Loucy (cell line): ENCODE results near the gene ZNF500.

Experiments used
- H2AFZ ChIP-seq: fragments of 200-600 bp; sonication (generic); 2 replicates; pipeline ENCODE4 v1.6.0; 2016; ENCODE audit warnings: antibody characterized with exemption, mild to moderate bottlenecking, low read length, moderate library complexity
- H3F3A ChIP-seq: fragments of 200-600 bp; 2 replicates; pipeline ENCODE4 v1.6.0; 2016; ENCODE audit warnings: antibody characterized with exemption, low read depth, mild to moderate bottlenecking
- H3K27me3 ChIP-seq: fragments of 200-600 bp; sonication (generic); 2 replicates; pipeline ENCODE4 v1.6.1; 2014; ENCODE audit warnings: low read length, mild to moderate bottlenecking; ENCODE audit not compliant: insufficient read depth, poor library complexity, severe bottlenecking
- H3K36me3 ChIP-seq: fragments of 200-600 bp; sonication (generic); 2 replicates; pipeline ENCODE4 v1.6.1; 2016; ENCODE audit warnings: low read length; ENCODE audit not compliant: insufficient read depth
- H3K4me1 ChIP-seq: fragments of 200-600 bp; sonication (generic); 2 replicates; pipeline ENCODE4 v1.5.1; 2014; ENCODE audit warnings: low read length, mild to moderate bottlenecking; ENCODE audit not compliant: insufficient read depth, poor library complexity, severe bottlenecking
- H3K4me2 ChIP-seq: fragments of 200-600 bp; sonication (generic); 2 replicates; pipeline ENCODE4 v1.6.0; 2014; ENCODE audit warnings: antibody characterized with exemption, low read length, low read depth, mild to moderate bottlenecking; ENCODE audit not compliant: poor library complexity, severe bottlenecking
- H3K4me3 ChIP-seq: fragments of 200-600 bp; sonication (generic); 2 replicates; pipeline ENCODE4 v1.5.1; 2014; ENCODE audit warnings: low read length, mild to moderate bottlenecking, mixed read lengths; ENCODE audit not compliant: poor library complexity, severe bottlenecking
- H3K79me2 ChIP-seq: fragments of 200-600 bp; sonication (generic); 2 replicates; pipeline ENCODE4 v1.6.1; 2014; ENCODE audit warnings: low read length; ENCODE audit not compliant: insufficient read depth
- H3K9ac ChIP-seq: fragments of 200-600 bp; sonication (generic); 2 replicates; pipeline ENCODE4 v1.6.0; 2014; ENCODE audit warnings: mild to moderate bottlenecking, low read depth, low read length, moderate library complexity; ENCODE audit not compliant: poor library complexity, severe bottlenecking
- H3K9me2 ChIP-seq: fragments of 200-600 bp; sonication (generic); replicated peaks from 2 replicates; pipeline ENCODE4 v1.6.1; 2016; ENCODE audit warnings: low read depth, low read length, mixed read lengths
- H3K9me3 ChIP-seq: fragments of 200-600 bp; sonication (generic); 2 replicates; pipeline ENCODE4 v1.6.1; 2014; ENCODE audit warnings: mild to moderate bottlenecking, antibody characterized with exemption, low read length, low read depth; ENCODE audit not compliant: insufficient read depth
- H4K20me1 ChIP-seq: fragments of 200-600 bp; sonication (generic); 2 replicates; pipeline ENCODE4 v1.6.0; 2014; ENCODE audit warnings: antibody characterized with exemption, low read length, mild to moderate bottlenecking; ENCODE audit not compliant: insufficient read depth, poor library complexity, severe bottlenecking
- EZH2phosphoT487 ChIP-seq: fragments of 200-600 bp; IDR thresholded peaks from 2 replicates; pipeline ENCODE4 v1.6.1; 2018; ENCODE audit warnings: antibody characterized with exemption, mild to moderate bottlenecking, moderate library complexity, borderline replicate concordance
- TF ChIP-seq, protein P1 (sequence below): fragments of 200-600 bp; sonication (generic); conservative IDR thresholded peaks from 2 replicates; pipeline ENCODE4 v1.5.1; 2014; ENCODE audit warnings: mild to moderate bottlenecking, antibody characterized with exemption, low read length

The ZNF500 gene

DNA sequence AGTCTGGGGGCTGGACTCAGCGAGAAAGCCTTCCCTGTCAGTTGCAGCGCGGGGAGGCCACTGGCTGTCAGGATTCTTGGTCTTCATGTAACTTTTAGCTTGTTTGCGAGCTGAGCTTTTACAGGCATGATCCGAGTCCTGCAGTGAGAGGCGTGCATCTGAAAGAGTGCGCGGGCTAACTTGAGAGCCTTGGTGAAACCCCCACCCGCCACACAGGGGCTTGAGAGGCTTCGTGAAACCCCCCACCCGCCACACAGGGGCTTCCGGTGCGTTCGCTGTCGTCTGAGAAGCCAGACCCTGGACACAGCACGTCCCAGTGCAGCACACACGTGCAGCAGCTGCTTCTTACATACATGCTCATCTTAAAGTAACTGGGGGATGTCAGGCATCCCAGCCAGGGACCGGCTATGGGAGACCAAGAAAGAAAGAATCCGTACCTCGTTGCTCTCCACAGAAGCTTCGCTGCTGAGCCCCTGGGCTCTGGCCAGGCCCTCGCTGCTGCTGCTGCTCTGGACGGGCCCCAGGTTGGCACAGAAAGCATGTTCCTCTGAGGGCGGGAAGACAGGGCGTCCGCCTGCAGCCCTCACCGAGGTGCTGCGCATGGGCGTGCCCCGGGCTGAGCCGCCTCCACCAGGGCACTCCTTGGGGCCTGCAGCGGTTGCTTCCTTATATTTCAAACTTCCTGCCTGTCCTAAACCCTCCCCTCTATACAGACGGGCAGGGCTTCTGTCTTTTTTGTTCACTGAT lies 65.8 kb downstream of the ZNF500 start:
- H3F3A ChIP-seq, result no peaks in the 10 kb centered on the region
- TF ChIP-seq EZH2phosphoT487, result no peak
- TF ChIP-seq, protein P1, sequence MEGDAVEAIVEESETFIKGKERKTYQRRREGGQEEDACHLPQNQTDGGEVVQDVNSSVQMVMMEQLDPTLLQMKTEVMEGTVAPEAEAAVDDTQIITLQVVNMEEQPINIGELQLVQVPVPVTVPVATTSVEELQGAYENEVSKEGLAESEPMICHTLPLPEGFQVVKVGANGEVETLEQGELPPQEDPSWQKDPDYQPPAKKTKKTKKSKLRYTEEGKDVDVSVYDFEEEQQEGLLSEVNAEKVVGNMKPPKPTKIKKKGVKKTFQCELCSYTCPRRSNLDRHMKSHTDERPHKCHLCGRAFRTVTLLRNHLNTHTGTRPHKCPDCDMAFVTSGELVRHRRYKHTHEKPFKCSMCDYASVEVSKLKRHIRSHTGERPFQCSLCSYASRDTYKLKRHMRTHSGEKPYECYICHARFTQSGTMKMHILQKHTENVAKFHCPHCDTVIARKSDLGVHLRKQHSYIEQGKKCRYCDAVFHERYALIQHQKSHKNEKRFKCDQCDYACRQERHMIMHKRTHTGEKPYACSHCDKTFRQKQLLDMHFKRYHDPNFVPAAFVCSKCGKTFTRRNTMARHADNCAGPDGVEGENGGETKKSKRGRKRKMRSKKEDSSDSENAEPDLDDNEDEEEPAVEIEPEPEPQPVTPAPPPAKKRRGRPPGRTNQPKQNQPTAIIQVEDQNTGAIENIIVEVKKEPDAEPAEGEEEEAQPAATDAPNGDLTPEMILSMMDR, result no peak
- no peaks in the 10 kb centered on the region for H4K20me1 ChIP-seq
- H2AFZ ChIP-seq, result no peak overlapping the region
- H3K9ac ChIP-seq, result no peak overlapping the region
- no peaks in the 10 kb centered on the region for H3K79me2 ChIP-seq
- no peaks in the 10 kb centered on the region for H3K9me2 ChIP-seq
- no peaks in the 10 kb centered on the region for H3K4me1 ChIP-seq
- H3K9me3 ChIP-seq, result no peaks in the 10 kb centered on the region
- no peak overlapping the region for H3K4me3 ChIP-seq
- no peaks in the 10 kb centered on the region for H3K27me3 ChIP-seq
- no peaks in the 10 kb centered on the region for H3K36me3 ChIP-seq
- H3K4me2 ChIP-seq, result no peak overlapping the region

DNA sequence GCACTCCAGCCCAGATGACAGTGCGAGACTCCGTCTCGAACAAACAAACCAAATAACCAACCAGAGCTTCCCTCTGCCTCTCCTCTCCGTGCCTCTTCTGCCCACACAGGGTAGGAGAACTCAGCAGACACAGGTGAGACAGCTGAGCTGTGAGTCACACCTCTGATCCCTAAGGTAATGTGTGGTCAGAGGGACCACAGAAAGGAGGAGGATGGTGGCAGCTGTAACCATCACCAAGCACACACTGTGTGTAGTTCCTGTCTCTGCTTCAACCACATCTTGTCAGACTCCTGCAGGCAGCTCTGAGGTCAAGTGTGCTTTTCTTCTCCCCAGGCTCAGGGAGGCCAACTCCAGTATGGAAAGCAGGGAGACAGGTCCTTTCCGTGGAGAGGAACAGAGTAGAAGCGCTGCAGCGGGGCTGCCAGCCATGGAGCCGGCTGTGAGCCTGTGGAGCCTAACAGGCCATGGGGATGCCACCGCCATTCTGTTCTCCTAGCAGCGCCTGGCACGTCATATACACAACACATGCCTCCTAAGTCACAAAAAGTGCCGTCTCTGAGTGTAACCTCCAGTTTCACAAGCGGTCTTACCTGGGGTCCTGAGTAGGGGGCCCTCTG lies 66.5 kb downstream of the ZNF500 start:
- H3K36me3 ChIP-seq, result no peaks in the 10 kb centered on the region
- no peaks in the 10 kb centered on the region for H3K4me1 ChIP-seq
- H3K27me3 ChIP-seq, result no peaks in the 10 kb centered on the region
- H3K9me2 ChIP-seq, result no peaks in the 10 kb centered on the region
- no peak overlapping the region for H3K4me3 ChIP-seq
- no peak overlapping the region for H2AFZ ChIP-seq
- no peak for TF ChIP-seq EZH2phosphoT487
- TF ChIP-seq, protein P1, result no peak
- no peaks in the 10 kb centered on the region for H3F3A ChIP-seq
- H3K9ac ChIP-seq, result no peak overlapping the region
- no peaks in the 10 kb centered on the region for H3K79me2 ChIP-seq
- H3K4me2 ChIP-seq, result no peak overlapping the region
- no peaks in the 10 kb centered on the region for H4K20me1 ChIP-seq
- H3K9me3 ChIP-seq, result no peaks in the 10 kb centered on the region

DNA sequence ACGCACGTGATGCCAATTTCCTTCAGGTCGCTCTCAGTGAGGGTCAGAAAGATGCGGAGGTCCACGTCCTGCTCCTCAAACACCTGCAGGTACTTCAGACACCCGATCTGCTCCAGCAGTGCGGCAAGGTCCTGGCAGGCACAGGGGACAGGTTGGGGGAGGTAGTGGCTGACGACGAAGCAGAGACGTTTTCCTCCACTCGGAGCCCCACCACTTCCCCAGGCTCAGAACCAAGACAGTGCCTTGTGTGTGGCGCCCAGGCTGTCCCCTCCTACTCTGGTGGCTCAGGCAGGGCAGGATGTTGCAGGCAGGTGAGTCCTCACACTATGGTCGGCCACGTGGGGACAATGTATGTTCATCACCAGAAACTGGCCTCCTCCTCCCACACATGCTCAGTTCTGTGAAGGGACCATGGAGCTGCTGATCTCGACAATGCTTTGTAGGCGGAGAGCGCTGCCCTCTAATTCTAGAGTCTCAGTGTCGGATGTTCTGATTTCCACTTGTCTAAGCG lies 67.9 kb downstream of the ZNF500 start:
- no peak for TF ChIP-seq EZH2phosphoT487
- TF ChIP-seq, protein P1, result no peak
- Histone ChIP-seq H3K36me3 (no peaks in the 10 kb centered on the region), H3K4me1 (no peaks in the 10 kb centered on the region), H3K27me3 (no peaks in the 10 kb centered on the region), H4K20me1 (no peaks in the 10 kb centered on the region), H3K4me3 (no peak overlapping the region), H3K9me3 (no peaks in the 10 kb centered on the region), H3F3A (no peaks in the 10 kb centered on the region), H2AFZ (no peak overlapping the region), H3K9me2 (no peaks in the 10 kb centered on the region), H3K79me2 (peaks cover 5% of the 10 kb centered on the region; the same call in 1 of the 2 replicates), H3K4me2 (no peak overlapping the region), H3K9ac (no peak overlapping the region)
